PC-9 (cell line): ENCODE data around the gene RBP5. TPM values are rescaled to one million over a fixed set of nuclear protein-coding genes. Genes with fewer than 3 reads are reported as not detected.

Source experiments
- BruUV-seq: library from RNA; stranded (reverse); fragments of 400-500 nt; replicated peaks from 2 replicates; lab custom pipeline; 2021; lab: Mats Ljungman, UMichigan
- CTCF ChIA-PET: fragments of 300-600 bp; sonication (Branson Sonifier 250); formaldehyde crosslinking; loops from one replicate; lab custom pipeline; 2022; ENCODE audit warnings: antibody characterized with exemption; lab: Charles Lee
- POLR2A ChIA-PET: fragments of 300-600 bp; sonication (Branson Sonifier 250); formaldehyde crosslinking; loops from one replicate; lab custom pipeline; 2022; ENCODE audit warnings: antibody characterized with exemption; ENCODE audit not compliant: unreplicated experiment; lab: Charles Lee
- DNase-seq, 2 experiments: peaks; one replicate each; pipeline versions ENCODE4 v3.0.0 to v3.0.0-alpha.2; 2015 to 2022; ENCODE audit warnings: mixed read lengths in 1 of 2
- H2AFZ ChIP-seq: fragments of 200-600 bp; sonication (generic); 2 replicates; pipeline ENCODE4 v1.8.1; 2017; ENCODE audit warnings: antibody characterized with exemption
- H3F3A ChIP-seq: fragments of 200-600 bp; sonication (generic); 2 replicates; pipeline ENCODE4 v1.8.1; 2017; ENCODE audit warnings: antibody characterized with exemption, mild to moderate bottlenecking, low read depth; ENCODE audit not compliant: insufficient read depth
- H3K27ac ChIP-seq: fragments of 200-600 bp; sonication (generic); 2 replicates; pipeline ENCODE4 v1.6.1; 2016; ENCODE audit warnings: mixed run types
- H3K27me3 ChIP-seq: fragments of 200-600 bp; sonication (generic); 2 replicates; pipeline ENCODE4 v1.6.1; 2016; ENCODE audit warnings: low read depth, mixed run types; ENCODE audit not compliant: insufficient read depth
- H3K36me3 ChIP-seq: fragments of 200-600 bp; sonication (generic); 2 replicates; pipeline ENCODE4 v1.6.1; 2016; ENCODE audit warnings: low read depth, mixed run types
- H3K4me1 ChIP-seq: fragments of 200-600 bp; sonication (generic); replicated peaks from 2 replicates; pipeline ENCODE4 v1.6.1; 2016; ENCODE audit warnings: mixed run types; ENCODE audit not compliant: insufficient read depth
- H3K4me2 ChIP-seq: fragments of 200-600 bp; sonication (generic); 2 replicates; pipeline ENCODE4 v1.6.1; 2017; ENCODE audit warnings: mixed run types
- H3K4me3 ChIP-seq: fragments of 200-600 bp; sonication (generic); 2 replicates; pipeline ENCODE4 v1.6.1; 2016; ENCODE audit warnings: mixed run types
- H3K79me2 ChIP-seq: fragments of 200-600 bp; sonication (generic); 2 replicates; pipeline ENCODE4 v1.6.1; 2017; ENCODE audit warnings: low read depth, mixed run types
- H3K9me2 ChIP-seq: fragments of 200-600 bp; sonication (generic); 2 replicates; pipeline ENCODE4 v1.8.1; 2017; ENCODE audit warnings: mild to moderate bottlenecking; ENCODE audit not compliant: insufficient read depth
- H3K9me3 ChIP-seq: fragments of 200-600 bp; sonication (generic); 2 replicates; pipeline ENCODE4 v1.8.1; 2016; ENCODE audit warnings: low read depth; ENCODE audit not compliant: insufficient read depth
- H4K20me1 ChIP-seq: fragments of 200-600 bp; sonication (generic); 2 replicates; pipeline ENCODE4 v1.8.1; 2017; ENCODE audit not compliant: insufficient read depth
- CTCF ChIP-seq: fragments of 200-600 bp; sonication (generic); conservative IDR thresholded peaks from 2 replicates; pipeline ENCODE4 v1.6.1; 2017; ENCODE audit warnings: mixed run types, antibody characterized with exemption, mild to moderate bottlenecking, moderate library complexity
- EZH2 ChIP-seq: fragments of 200-600 bp; sonication (generic); IDR thresholded peaks from 2 replicates; pipeline ENCODE4 v1.8.0; 2017; ENCODE audit warnings: antibody characterized with exemption, low read depth
- intact Hi-C: fragments of 100-400 bp; cut with micrococcal nuclease; formaldehyde crosslinking; loops from one replicate; pipeline ENCODE4 v1.10.0; 2022; ENCODE audit not compliant: unreplicated experiment
- total RNA-seq: library from RNA; stranded (reverse); gene quantifications from 2 replicates; pipeline ENCODE4 v1.2.3, GENCODE V29; 2021

The RBP5 gene
- total RNA-seq, 1 experiment from 2014 or later: 0.74 TPM

GRCh38 chr12:7127916-7128626 lies 618 bp downstream of the RBP5 start:
- no peaks in the 10 kb centered on the region for H3K9me2 ChIP-seq
- H3K9me3 ChIP-seq: no peaks in the 10 kb centered on the region
- H3K27me3 ChIP-seq: no peaks in the 10 kb centered on the region
- H3K4me1 ChIP-seq: peaks cover 19% of the 10 kb centered on the region
- H3K36me3 ChIP-seq: no peaks in the 10 kb centered on the region
- POLR2A ChIA-PET: no interaction called here
- no peak overlapping the region for H3K4me3 ChIP-seq
- intact Hi-C loops: no loop called here
- no peak overlapping the region for H3K4me2 ChIP-seq
- DNase-seq: no peak
- CTCF ChIA-PET: interaction anchor here (0.6 kb wide), 1 partner anchor 24 kb away, joined by 11 read pairs; no protein-coding TSS in a partner anchor
- peaks cover 6% of the 10 kb centered on the region; the same call in 1 of the 2 replicates for H3F3A ChIP-seq
- H3K27ac ChIP-seq: no peak overlapping the region
- TF ChIP-seq EZH2: no peak
- no peak for TF ChIP-seq CTCF
- no TSS peak for BruUV-seq
- no peak overlapping the region for H2AFZ ChIP-seq
- H4K20me1 ChIP-seq: no peaks in the 10 kb centered on the region
- H3K79me2 ChIP-seq: peaks cover 5% of the 10 kb centered on the region; the same call in 1 of the 2 replicates

GRCh38 chr12:7125632-7126227 lies 3.0 kb downstream of the RBP5 start:
- TF ChIP-seq CTCF (no peak), EZH2 (no peak)
- Histone ChIP-seq H3K27me3 (no peaks in the 10 kb centered on the region), H3K36me3 (no peaks in the 10 kb centered on the region), H3K9me2 (no peaks in the 10 kb centered on the region), H3F3A (peaks cover 5% of the 10 kb centered on the region; the same call in 1 of the 2 replicates), H4K20me1 (no peaks in the 10 kb centered on the region), H3K27ac (no peak overlapping the region), H3K4me2 (no peak overlapping the region), H2AFZ (no peak overlapping the region), H3K79me2 (no peaks in the 10 kb centered on the region), H3K4me3 (no peak overlapping the region), H3K4me1 (peaks cover 7% of the 10 kb centered on the region), H3K9me3 (no peaks in the 10 kb centered on the region)
- POLR2A ChIA-PET: interaction anchor here (0.6 kb wide), 3 partner anchors 10 to 281 kb away, joined by 3 to 6 read pairs (median 4); no protein-coding TSS in a partner anchor
- intact Hi-C loops: no loop called here
- no peak for DNase-seq
- BruUV-seq: no TSS peak
- CTCF ChIA-PET: interaction anchor here (0.5 to 0.6 kb wide), 2 partner anchors 17 to 76 kb away, joined by 7 to 8 read pairs; partner anchors contain the start of gene C1RL

- H4K20me1 ChIP-seq: no peaks in the 10 kb centered on the region
- intact Hi-C loops: no loop called here
- H3K4me1 ChIP-seq: peaks cover under 1% of the 10 kb centered on the region; the same call in 1 of the 2 replicates
- H3K9me3 ChIP-seq: no peaks in the 10 kb centered on the region
- no peaks in the 10 kb centered on the region for H3K79me2 ChIP-seq
- H3F3A ChIP-seq: no peaks in the 10 kb centered on the region
- H3K4me2 ChIP-seq: no peak overlapping the region
- POLR2A ChIA-PET: interaction anchor here (0.6 kb wide), 1 partner anchor 384 kb away, joined by 3 read pairs; no protein-coding TSS in a partner anchor
- no peak for DNase-seq
- CTCF ChIA-PET: interaction anchor here (0.6 kb wide), 1 partner anchor 146 kb away, joined by 12 read pairs; no protein-coding TSS in a partner anchor
- TF ChIP-seq CTCF (no peak), EZH2 (no peak)
- H3K9me2 ChIP-seq: no peaks in the 10 kb centered on the region
- no peak overlapping the region for H2AFZ ChIP-seq
- no peaks in the 10 kb centered on the region for H3K36me3 ChIP-seq
- H3K4me3 ChIP-seq: no peak overlapping the region
- no peak overlapping the region for H3K27ac ChIP-seq
- no TSS peak for BruUV-seq
- no peaks in the 10 kb centered on the region for H3K27me3 ChIP-seq
Observed at GRCh38 chr12:7123806-7124522, 4.7 kb downstream of the RBP5 start.
